Activated CD4-positive, alpha-beta T cell treated with anti-CD3 and anti-CD28 coated beads, Interleukin-2, amount 50 U/mL, for 1 hour (primary cell): Measurements from ENCODE around the gene EBF4.

Source experiments
- DNase-seq: peaks from one replicate; pipeline ENCODE4 v3.0.0-alpha.2; 2020

The EBF4 gene

GRCh38 chr20:2692036-2692885, at the start of gene EBF4:
Gene EBF4 (plus strand): TSS chr20:2692780. CDS start chr20:2693646, 866 bp downstream.
- no peak for DNase-seq

GRCh38 chr20:2643708-2644107, 48.9 kb upstream of the EBF4 start:
- DNase-seq = no peak

- DNase-seq = peak; percentile 95
These were observed 40.5 kb upstream of the EBF4 start, which contains the start of gene NOP56 for GRCh38 chr20:2651772-2652723. Gene NOP56 (plus strand): TSS chr20:2652632. CDS start chr20:2652661, 29 bp downstream.

GRCh38 chr20:2652724-2653555, 39.6 kb upstream of the EBF4 start:
- DNase-seq = no peak

GRCh38 chr20:2653556-2654383, 38.8 kb upstream of the EBF4 start:
- no peak for DNase-seq

GRCh38 chr20:2654384-2654822, 38.2 kb upstream of the EBF4 start:
- no peak for DNase-seq

- no peak for DNase-seq
These were observed 37.7 kb upstream of the EBF4 start for GRCh38 chr20:2654831-2655230.

- DNase-seq = no peak
These were observed 37.1 kb upstream of the EBF4 start for GRCh38 chr20:2655331-2656116.

- DNase-seq = no peak
These were observed 36.0 kb upstream of the EBF4 start for GRCh38 chr20:2656471-2657117.

GRCh38 chr20:2657241-2657640, 35.3 kb upstream of the EBF4 start:
- DNase-seq = no peak

- no peak for DNase-seq
These were observed 34.9 kb upstream of the EBF4 start for GRCh38 chr20:2657674-2658073.

- DNase-seq = no peak
These were observed 33.9 kb upstream of the EBF4 start for GRCh38 chr20:2658414-2659354.

- no peak for DNase-seq
These were observed 33.0 kb upstream of the EBF4 start for GRCh38 chr20:2659547-2659946.

- no peak for DNase-seq
These were observed 29.2 kb upstream of the EBF4 start for GRCh38 chr20:2663364-2663886.

GRCh38 chr20:2663887-2664719, 28.5 kb upstream of the EBF4 start, which contains the start of gene IDH3B:
Gene IDH3B (minus strand): TSS chr20:2664216. CDS start chr20:2664188, 28 bp downstream.
- DNase-seq = peak; percentile 88

GRCh38 chr20:2671977-2672376, 20.6 kb upstream of the EBF4 start:
- DNase-seq = no peak

GRCh38 chr20:2672446-2672845, 20.1 kb upstream of the EBF4 start:
- no peak for DNase-seq

- no peak for DNase-seq
These were observed 19.1 kb upstream of the EBF4 start for GRCh38 chr20:2673453-2673852.
